ENCODE results near the gene THSD7B. TPM values are rescaled to one million over a fixed set of nuclear protein-coding genes. Genes with fewer than 3 reads are reported as not detected.

THSD7B gene
- total and polyA plus RNA-seq, 2 of the 13 experiments (the other 11 are each of a cell fraction or from before 2014, with no cell fraction given) = 0.02 TPM; not detected in 1

GRCh38 chr2:136894007-136894634, 128.8 kb downstream of the THSD7B start:
- in situ Hi-C loops (cut with HindIII; ENCODE audit: extremely low pct_ligation_motif_present, low pct_unique_long_range_greater_than_20kb) = no loop called here
- DNase-seq (ENCODE audit: low spot score) = no peak
- Histone ChIP-seq H2AFZ (ENCODE audit: low read length) (no peak overlapping the region), H3K4me1 (ENCODE audit: insufficient read depth, low read length) (no peaks in the 10 kb centered on the region), H4K20me1 (ENCODE audit: insufficient read depth, low read length) (no peaks in the 10 kb centered on the region), H3K4me2 (ENCODE audit: low read depth, low read length) (no peak overlapping the region), H3K27ac (ENCODE audit: extremely low read length, insufficient read depth, low read length) (no peak overlapping the region), H3K79me2 (ENCODE audit: insufficient read depth, low read length) (no peaks in the 10 kb centered on the region), H3K4me3 (replicated peaks in 1 of 3; ENCODE audit: insufficient read depth in 1 of 3, low read depth in 2 of 3, low read length in 3 of 3) (no peak overlapping the region), H3K36me3 (replicated peaks in 1 of 2; ENCODE audit: control insufficient read depth in 1 of 2, insufficient read depth in 2 of 2, low read length in 2 of 2) (no peaks in the 10 kb centered on the region), H3K9me3 (ENCODE audit: low read length) (no peaks in the 10 kb centered on the region), H3K9ac (ENCODE audit: insufficient read depth, low read depth, low read length) (no peak overlapping the region), H3K27me3 (ENCODE audit: control insufficient read depth in 1 of 2, insufficient read depth in 2 of 2, low read length in 2 of 2) (no peaks in the 10 kb centered on the region)
- 13% methylated on average over 2 of the region's 2 CpGs for WGBS (ENCODE audit: low lambda C conversion rate)
- FAIRE-seq = no peak
- no peak for ATAC-seq
- no TSS peak for BruUV-seq (replicated peaks)
- ChIA-PET CTCF (ENCODE audit: low intra/inter-chr PET ratio, low total read pairs) (no interaction called here), POLR2A (no interaction called here)
- intact Hi-C loops (cut with micrococcal nuclease; ENCODE audit: unreplicated experiment) = no loop called here
- TF ChIP-seq HNRNPUL1 (IDR thresholded peaks at IDR 0.05; ENCODE audit: low read depth, low read length) (no peak), GLI4 (CRISPR knock-in tag; IDR thresholded peaks at IDR 0.05; ENCODE audit: borderline replicate concordance) (no peak), ATF6 (CRISPR knock-in tag; conservative IDR thresholded peaks at IDR 0.05) (no peak), PREB (CRISPR knock-in tag; IDR thresholded peaks at IDR 0.05) (no peak), MBD4 (IDR thresholded peaks at IDR 0.05; ENCODE audit: borderline replicate concordance, low read length) (no peak), ZNF562 (CRISPR knock-in tag; IDR thresholded peaks at IDR 0.05; ENCODE audit: borderline replicate concordance) (no peak), ZNF558 (CRISPR knock-in tag; IDR thresholded peaks at IDR 0.05; ENCODE audit: borderline replicate concordance) (no peak), XRCC5 (optimal IDR thresholded peaks at IDR 0.05; ENCODE audit: low read length) (no peak), KAT7 (CRISPR knock-in tag; IDR thresholded peaks at IDR 0.05; ENCODE audit: borderline replicate concordance) (no peak), EP300 (IDR thresholded peaks at IDR 0.05; ENCODE audit: low read depth in 2 of 2, low read length in 2 of 2) (no peak), EP300 (CRISPR knock-in tag; IDR thresholded peaks at IDR 0.05; ENCODE audit: borderline replicate concordance) (no peak), FUBP1 (CRISPR knock-in tag; IDR thresholded peaks at IDR 0.05; ENCODE audit: borderline replicate concordance) (no peak), PBX2 (CRISPR knock-in tag; IDR thresholded peaks at IDR 0.05) (no peak), ZNF383 (CRISPR knock-in tag; IDR thresholded peaks at IDR 0.05; ENCODE audit: borderline replicate concordance) (no peak), ZNF124 (CRISPR knock-in tag; IDR thresholded peaks at IDR 0.05) (no peak), TAF1 (CRISPR knock-in tag; IDR thresholded peaks at IDR 0.05) (no peak), ZNF362 (CRISPR knock-in tag; IDR thresholded peaks at IDR 0.05; ENCODE audit: borderline replicate concordance) (no peak)

Data from HepG2 (cell line).